HepG2 (cell line): ENCODE measurements around the gene CADM4. TPM values are rescaled to one million over a fixed set of nuclear protein-coding genes. Genes with fewer than 3 reads are reported as not detected.

Experiments used
- ATAC-seq: fragments of 200-7000 bp; cut with Tn5 transposase; 3 replicates; pipeline ENCODE4 v1.9.1; 2020; ENCODE audit warnings: mild to moderate bottlenecking, moderate library complexity
- BruUV-seq: library from RNA; stranded (reverse); fragments of 400-500 nt; replicated peaks from 2 replicates; lab custom pipeline; 2021; lab: Mats Ljungman, UMichigan
- CTCF ChIA-PET: fragments of 300-600 bp; formaldehyde crosslinking; extraction: SDS; loops from one replicate; lab custom pipeline; 2021; ENCODE audit warnings: low total read pairs, inconsistent platforms, low intra/inter-chr PET ratio; lab: Yijun Ruan, JAX
- POLR2A ChIA-PET: fragments of 350-600 bp; sonication (Branson Sonifier 250); formaldehyde crosslinking; loops from one replicate; lab custom pipeline; 2020; ENCODE audit warnings: antibody characterized with exemption, inconsistent platforms; lab: Yijun Ruan, JAX
- DNase-seq: peaks from one replicate; pipeline ENCODE4 v3.0.0-alpha.2; 2015; ENCODE audit warnings: low spot score
- FAIRE-seq: peaks from 3 replicates; lab custom pipeline; 2011; peaks lifted over from hg19 to GRCh38; lab: Jason Lieb, UNC
- H2AFZ ChIP-seq: one replicate; pipeline ENCODE4 v1.6.1; 2011; ENCODE audit warnings: low read length, inconsistent platforms
- H3K27ac ChIP-seq: fragments of 300-600 bp; 3 replicates; pipeline ENCODE4 v1.8.0; 2011; ENCODE audit warnings: mixed run types, mild to moderate bottlenecking, mixed read lengths, low read length, inconsistent platforms; ENCODE audit not compliant: insufficient read depth; ENCODE audit errors: extremely low read length
- H3K27me3 ChIP-seq, 2 experiments: fragments of 200-600 bp in 1 of 2; 2 replicates in 1 of 2; 3 replicates in 1 of 2; pipeline versions ENCODE4 v1.6.0 to v1.8.0; 2011; ENCODE audit warnings: low read length in 2 of 2, mild to moderate bottlenecking in 2 of 2, moderate library complexity in 2 of 2, inconsistent platforms in 1 of 2; ENCODE audit not compliant: insufficient read depth in 2 of 2, control insufficient read depth in 1 of 2
- H3K36me3 ChIP-seq, 2 experiments: fragments of 200-600 bp in 1 of 2; replicated peaks in 1 of 2; 2 replicates in 1 of 2; 3 replicates in 1 of 2; pipeline versions ENCODE4 v1.5.1 to v1.8.0; 2011; ENCODE audit warnings: low read length in 2 of 2, inconsistent platforms in 1 of 2; ENCODE audit not compliant: insufficient read depth in 2 of 2, control insufficient read depth in 1 of 2
- H3K4me1 ChIP-seq: 2 replicates; pipeline ENCODE4 v1.5.1; 2012; ENCODE audit warnings: low read length, inconsistent platforms; ENCODE audit not compliant: insufficient read depth
- H3K4me2 ChIP-seq: 2 replicates; pipeline ENCODE4 v1.6.0; 2011; ENCODE audit warnings: low read depth, low read length, inconsistent platforms
- H3K4me3 ChIP-seq, 3 experiments: fragments of 200-600 bp in 1 of 3; sonication (generic), shearing (Covaris generic) in 1 of 3; replicated peaks in 1 of 3; 2 replicates each; pipeline ENCODE4 v1.5.1; 2011 to 2016; ENCODE audit warnings: low read length in 3 of 3, inconsistent platforms in 2 of 3, low read depth in 2 of 3, mild to moderate bottlenecking in 2 of 3, control low read depth in 1 of 3, mixed read lengths in 1 of 3; ENCODE audit not compliant: insufficient read depth in 1 of 3
- H3K79me2 ChIP-seq: one replicate; pipeline ENCODE4 v1.6.1; 2011; ENCODE audit warnings: low read length, inconsistent platforms; ENCODE audit not compliant: insufficient read depth
- H3K9ac ChIP-seq: 2 replicates; pipeline ENCODE4 v1.6.0; 2011; ENCODE audit warnings: mild to moderate bottlenecking, low read depth, low read length, inconsistent platforms; ENCODE audit not compliant: insufficient read depth
- H3K9me3 ChIP-seq: 2 replicates; pipeline ENCODE4 v1.5.1; 2012; ENCODE audit warnings: mild to moderate bottlenecking, low read length
- H4K20me1 ChIP-seq: 2 replicates; pipeline ENCODE4 v1.6.0; 2011; ENCODE audit warnings: inconsistent platforms, mild to moderate bottlenecking, low read length, moderate library complexity; ENCODE audit not compliant: insufficient read depth
- AGO2 ChIP-seq: fragments of 200-400 bp; formaldehyde crosslinking; optimal IDR thresholded peaks from 2 replicates; pipeline ENCODE3; 2017; ENCODE audit warnings: mild to moderate bottlenecking, low read depth, low read length, moderate library complexity
- ATF2 ChIP-seq: sonication (generic); formaldehyde crosslinking; IDR thresholded peaks from 2 replicates; pipeline ENCODE4 v1.4.0; 2020; ENCODE audit warnings: missing genetic modification reagents
- CHCHD3 ChIP-seq: sonication (generic); formaldehyde crosslinking; IDR thresholded peaks from 2 replicates; pipeline ENCODE4 v1.8.0; 2022; ENCODE audit warnings: mild to moderate bottlenecking, missing genetic modification reagents, moderate library complexity
- ELF4 ChIP-seq: sonication (generic); formaldehyde crosslinking; IDR thresholded peaks from 2 replicates; pipeline ENCODE4 v1.5.0; 2020; ENCODE audit warnings: missing genetic modification reagents, mild to moderate bottlenecking, moderate library complexity, borderline replicate concordance
- ESRRA ChIP-seq: sonication (generic); formaldehyde crosslinking; IDR thresholded peaks from 2 replicates; pipeline ENCODE4 v1.5.1; 2020; ENCODE audit warnings: mild to moderate bottlenecking, low read depth, missing genetic modification reagents
- ISX ChIP-seq: sonication (generic); formaldehyde crosslinking; conservative IDR thresholded peaks from 2 replicates; pipeline ENCODE4 v1.5.0; 2020; ENCODE audit warnings: missing genetic modification reagents
- KDM5B ChIP-seq: sonication (generic); formaldehyde crosslinking; IDR thresholded peaks from 2 replicates; pipeline ENCODE4 v1.4.0; 2020; ENCODE audit warnings: missing genetic modification reagents, mild to moderate bottlenecking, borderline replicate concordance
- MYNN ChIP-seq: sonication (generic); formaldehyde crosslinking; IDR thresholded peaks from 2 replicates; pipeline ENCODE4 v1.4.0; 2020; ENCODE audit warnings: mild to moderate bottlenecking, low read depth, missing genetic modification reagents
- NR2F2 ChIP-seq: IDR thresholded peaks from 2 replicates; pipeline ENCODE4 v1.6.1; 2012; ENCODE audit warnings: low read depth, inconsistent platforms, borderline replicate concordance
- NR2F6 ChIP-seq, 2 experiments: IDR thresholded peaks; 2 replicates each; pipeline ENCODE4 v1.6.1; 2016; ENCODE audit warnings: antibody characterized with exemption in 1 of 2, mild to moderate bottlenecking in 1 of 2
- PLRG1 ChIP-seq: fragments of 450-650 bp; conservative IDR thresholded peaks from 2 replicates; pipeline ENCODE4 v1.6.1; 2016
- POLR2AphosphoS2 ChIP-seq: IDR thresholded peaks from 2 replicates; pipeline ENCODE4 v1.6.1; 2011; ENCODE audit warnings: low read depth, low read length, improper control_type of control experiment
- RBM22 ChIP-seq: fragments of 200-400 bp; formaldehyde crosslinking; optimal IDR thresholded peaks from 2 replicates; pipeline ENCODE3; 2017; ENCODE audit warnings: mild to moderate bottlenecking, low read length, moderate library complexity
- SMAD1 ChIP-seq: sonication (generic); formaldehyde crosslinking; IDR thresholded peaks from 2 replicates; pipeline ENCODE4 v1.4.0; 2020; ENCODE audit warnings: missing genetic modification reagents, low read depth, mild to moderate bottlenecking, borderline replicate concordance
- SNAPC2 ChIP-seq: sonication (generic); formaldehyde crosslinking; IDR thresholded peaks from 2 replicates; pipeline ENCODE4 v1.8.1; 2022; ENCODE audit warnings: mild to moderate bottlenecking, missing genetic modification reagents
- ZBTB20 ChIP-seq: sonication (generic); formaldehyde crosslinking; IDR thresholded peaks from 2 replicates; pipeline ENCODE4 v1.8.1; 2023; ENCODE audit warnings: missing genetic modification reagents, low read depth, mild to moderate bottlenecking, borderline replicate concordance
- ZNF136 ChIP-seq: sonication (generic); formaldehyde crosslinking; IDR thresholded peaks from 2 replicates; pipeline ENCODE4 v1.8.1; 2022; ENCODE audit warnings: low read depth, mild to moderate bottlenecking, moderate library complexity, missing genetic modification reagents
- ZNF383 ChIP-seq: sonication (generic); formaldehyde crosslinking; IDR thresholded peaks from 2 replicates; pipeline ENCODE4 v1.4.0; 2020; ENCODE audit warnings: missing genetic modification reagents, mild to moderate bottlenecking, borderline replicate concordance
- ZNF530 ChIP-seq: sonication (generic); formaldehyde crosslinking; IDR thresholded peaks from 2 replicates; pipeline ENCODE4 v1.5.0; 2020; ENCODE audit warnings: low read depth, mild to moderate bottlenecking, missing genetic modification reagents
- ZNF572 ChIP-seq: sonication (generic); formaldehyde crosslinking; IDR thresholded peaks from 2 replicates; pipeline ENCODE4 v1.5.1; 2020; ENCODE audit warnings: mild to moderate bottlenecking, missing genetic modification reagents
- ZNF616 ChIP-seq: sonication (generic); formaldehyde crosslinking; IDR thresholded peaks from 2 replicates; pipeline ENCODE4 v1.5.0; 2020; ENCODE audit warnings: low read depth, mild to moderate bottlenecking, missing genetic modification reagents
- ZNF737 ChIP-seq: sonication (generic); formaldehyde crosslinking; IDR thresholded peaks from 2 replicates; pipeline ENCODE4 v1.5.0; 2020; ENCODE audit warnings: missing genetic modification reagents, mild to moderate bottlenecking, borderline replicate concordance
- ZNF784 ChIP-seq: sonication (generic); formaldehyde crosslinking; IDR thresholded peaks from 2 replicates; pipeline ENCODE4 v1.5.1; 2020; ENCODE audit warnings: missing genetic modification reagents, mild to moderate bottlenecking, borderline replicate concordance
- ZNF790 ChIP-seq: sonication (generic); formaldehyde crosslinking; IDR thresholded peaks from 2 replicates; pipeline ENCODE4 v1.8.0; 2022; ENCODE audit warnings: missing genetic modification reagents, mild to moderate bottlenecking, borderline replicate concordance
- ZSCAN30 ChIP-seq: sonication (generic); formaldehyde crosslinking; IDR thresholded peaks from 2 replicates; pipeline ENCODE4 v1.5.0; 2020; ENCODE audit warnings: mild to moderate bottlenecking, missing genetic modification reagents
- ZSCAN9 ChIP-seq: IDR thresholded peaks from 2 replicates; pipeline ENCODE4 v1.6.1; 2016; ENCODE audit warnings: borderline replicate concordance
- WGBS: methylation state at CpG from one replicate; pipeline ENCODE4 v1.1.6; 2017; ENCODE audit warnings: low lambda C conversion rate; 5-methylcytosine and 5-hydroxymethylcytosine counted together
- in situ Hi-C: cut with HindIII; loops from 2 replicates; pipeline ENCODE4 v1.10.0; 2017; ENCODE audit warnings: low pct_unique_long_range_greater_than_20kb; ENCODE audit not compliant: extremely low pct_ligation_motif_present
- intact Hi-C: fragments of 100-400 bp; cut with micrococcal nuclease; formaldehyde crosslinking; loops from one replicate; pipeline ENCODE4 v1.10.0; 2022; ENCODE audit not compliant: unreplicated experiment
- polyA plus RNA-seq, 8 experiments: library from polyadenylated mRNA; depleted of rRNA in 3 of 8; stranded (reverse) in 7 of 8; unstranded in 1 of 8; fragments of >200 nt; fragmentation: Illumina TruSeq in 4 of 8; extraction: Trizol in 4 of 8; gene quantifications; 2 replicates each; pipeline versions ENCODE4 v1.2.1 to v1.2.3, GENCODE V29; 2011 to 2016; ENCODE audit warnings: low read depth in 4 of 8, missing spikeins in 1 of 8, mixed read lengths in 1 of 8; ENCODE audit not compliant: insufficient read depth in 1 of 8
- total RNA-seq, 5 experiments: library from RNA; depleted of rRNA; stranded (reverse); fragments of >200 nt; fragmentation: Illumina TruSeq; extraction: Trizol; gene quantifications; 2 replicates each; pipeline ENCODE4 v1.2.3, GENCODE V29; 2016; ENCODE audit warnings: low read depth in 1 of 5

Gene CADM4
- total and polyA plus RNA-seq, 2 of the 13 experiments (the other 11 are each of a cell fraction or from before 2014, with no cell fraction given), result 8.5 to 16.0 TPM

GRCh38 chr19:43658494-43658893, 18.8 kb upstream of the CADM4 start:
- ATAC-seq, result no peak
- intact Hi-C loops, result no loop called here

DNA sequence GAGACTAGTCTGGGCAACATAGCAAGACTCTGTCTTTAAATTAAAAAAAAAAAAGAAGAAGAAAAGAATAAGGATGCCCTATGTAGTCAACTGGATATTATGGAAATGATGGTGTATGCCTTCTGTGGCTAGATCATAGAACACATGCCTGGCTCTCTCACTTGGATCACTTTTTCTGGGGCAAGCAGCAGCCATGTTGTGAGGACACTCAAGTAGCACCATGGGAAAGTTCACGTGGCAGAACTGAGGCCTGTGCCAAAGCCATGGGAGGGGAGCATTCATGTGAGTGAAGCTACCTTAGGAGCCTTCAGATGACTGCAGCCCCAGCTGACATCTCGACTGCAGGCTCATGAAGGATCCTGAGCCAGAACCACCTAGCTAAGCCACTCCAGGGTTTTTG, 18.4 kb upstream of the CADM4 start:
- POLR2A ChIA-PET, result no interaction called here
- Histone ChIP-seq H3K9me3 (no peaks in the 10 kb centered on the region), H3K27ac (no peak overlapping the region), H3K27me3 (no peaks in the 10 kb centered on the region; a peak in 1 of 5 replicates), H3K4me3 (no peak overlapping the region), H3K9ac (no peak overlapping the region), H4K20me1 (no peaks in the 10 kb centered on the region), H3K79me2 (no peaks in the 10 kb centered on the region), H3K36me3 (no peaks in the 10 kb centered on the region), H3K4me2 (no peak overlapping the region), H3K4me1 (no peaks in the 10 kb centered on the region), H2AFZ (no peak overlapping the region)
- in situ Hi-C loops (no loop called here), intact Hi-C loops (no loop called here)
- CTCF ChIA-PET, result no interaction called here
- BruUV-seq, result no TSS peak
- DNase-seq, result no peak
- no CpG with 5 or more reads among the region's 2 CpGs for WGBS
- no peak for TF ChIP-seq ZNF383 (CRISPR knock-in tag)
- TF ChIP-seq ZSCAN9 (CRISPR knock-in tag), result no peak
- TF ChIP-seq ATF2 (CRISPR knock-in tag), result no peak
- no peak for TF ChIP-seq PLRG1
- no peak for TF ChIP-seq ZNF136 (CRISPR knock-in tag)
- no peak for TF ChIP-seq CHCHD3 (CRISPR knock-in tag)
- no peak for TF ChIP-seq ISX (CRISPR knock-in tag)
- TF ChIP-seq MYNN (CRISPR knock-in tag), result no peak
- no peak for TF ChIP-seq ZNF737 (CRISPR knock-in tag)
- no peak for TF ChIP-seq ZNF572 (CRISPR knock-in tag)
- TF ChIP-seq SMAD1, result no peak
- no peak for TF ChIP-seq POLR2AphosphoS2
- TF ChIP-seq KDM5B, result no peak
- no peak for FAIRE-seq
- no peak for ATAC-seq

More at GRCh38 chr19:43658494-43658893, 18.8 kb upstream of the CADM4 start:
- Histone ChIP-seq H2AFZ (no peak overlapping the region), H3K4me2 (no peak overlapping the region), H3K4me1 (no peaks in the 10 kb centered on the region), H3K9me3 (no peaks in the 10 kb centered on the region), H3K9ac (no peak overlapping the region), H3K27ac (no peak overlapping the region), H3K27me3 (no peaks in the 10 kb centered on the region; a peak in 1 of 5 replicates), H3K4me3 (no peak overlapping the region), H4K20me1 (no peaks in the 10 kb centered on the region), H3K79me2 (no peaks in the 10 kb centered on the region), H3K36me3 (no peaks in the 10 kb centered on the region)
- BruUV-seq, result no TSS peak
- CTCF ChIA-PET, result no interaction called here
- POLR2A ChIA-PET, result no interaction called here
- DNase-seq (no peak), FAIRE-seq (no peak)
- TF ChIP-seq ZNF616 (CRISPR knock-in tag) (no peak), AGO2 (no peak), RBM22 (no peak), SNAPC2 (CRISPR knock-in tag) (no peak), ESRRA (CRISPR knock-in tag) (no peak), ZNF784 (no peak), ZNF530 (no peak), NR2F6 (IDR thresholded peaks at IDR 0.05) (no peak), NR2F6 (CRISPR knock-in tag; IDR thresholded peaks at IDR 0.05) (no peak), ZBTB20 (CRISPR knock-in tag) (no peak), ZSCAN30 (CRISPR knock-in tag) (no peak), ELF4 (no peak), NR2F2 (no peak), ZNF790 (CRISPR knock-in tag) (no peak)
- in situ Hi-C loops, result no loop called here
- WGBS, result 85% methylated on average over 8 of the region's 8 CpGs
